AG09309 (cell line): Measurements from ENCODE around the gene PRKAR1A.
A peak's percentile ranks its signal among the peaks of the same experiment; 100 is the strongest.

Experiments
- DNase-seq: peaks from one replicate; pipeline ENCODE4 v3.0.0-alpha.2; 2010; ENCODE audit warnings: low read depth
- H3K4me3 ChIP-seq: 2 replicates; pipeline ENCODE4 v1.5.1; 2011; ENCODE audit warnings: mild to moderate bottlenecking, low read depth, low read length, moderate library complexity; ENCODE audit not compliant: control insufficient read depth
- TF ChIP-seq, protein P1 (sequence below): IDR thresholded peaks from 2 replicates; pipeline ENCODE4 v1.5.1; 2011; ENCODE audit warnings: mild to moderate bottlenecking, low read depth, low read length, inconsistent platforms; ENCODE audit not compliant: insufficient read depth, control insufficient read depth; ENCODE audit errors: missing control alignments

Gene PRKAR1A

GRCh38 chr17:68591583-68591982 lies 79.4 kb downstream of the PRKAR1A start:
- no peak overlapping the region for H3K4me3 ChIP-seq
- no peak for DNase-seq
- TF ChIP-seq, protein P1, sequence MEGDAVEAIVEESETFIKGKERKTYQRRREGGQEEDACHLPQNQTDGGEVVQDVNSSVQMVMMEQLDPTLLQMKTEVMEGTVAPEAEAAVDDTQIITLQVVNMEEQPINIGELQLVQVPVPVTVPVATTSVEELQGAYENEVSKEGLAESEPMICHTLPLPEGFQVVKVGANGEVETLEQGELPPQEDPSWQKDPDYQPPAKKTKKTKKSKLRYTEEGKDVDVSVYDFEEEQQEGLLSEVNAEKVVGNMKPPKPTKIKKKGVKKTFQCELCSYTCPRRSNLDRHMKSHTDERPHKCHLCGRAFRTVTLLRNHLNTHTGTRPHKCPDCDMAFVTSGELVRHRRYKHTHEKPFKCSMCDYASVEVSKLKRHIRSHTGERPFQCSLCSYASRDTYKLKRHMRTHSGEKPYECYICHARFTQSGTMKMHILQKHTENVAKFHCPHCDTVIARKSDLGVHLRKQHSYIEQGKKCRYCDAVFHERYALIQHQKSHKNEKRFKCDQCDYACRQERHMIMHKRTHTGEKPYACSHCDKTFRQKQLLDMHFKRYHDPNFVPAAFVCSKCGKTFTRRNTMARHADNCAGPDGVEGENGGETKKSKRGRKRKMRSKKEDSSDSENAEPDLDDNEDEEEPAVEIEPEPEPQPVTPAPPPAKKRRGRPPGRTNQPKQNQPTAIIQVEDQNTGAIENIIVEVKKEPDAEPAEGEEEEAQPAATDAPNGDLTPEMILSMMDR, result no peak

GRCh38 chr17:68592009-68592408 lies 79.8 kb downstream of the PRKAR1A start:
- peak; percentile 59 for DNase-seq
- H3K4me3 ChIP-seq, result no peak overlapping the region
- TF ChIP-seq, protein P1, result no peak

DNA sequence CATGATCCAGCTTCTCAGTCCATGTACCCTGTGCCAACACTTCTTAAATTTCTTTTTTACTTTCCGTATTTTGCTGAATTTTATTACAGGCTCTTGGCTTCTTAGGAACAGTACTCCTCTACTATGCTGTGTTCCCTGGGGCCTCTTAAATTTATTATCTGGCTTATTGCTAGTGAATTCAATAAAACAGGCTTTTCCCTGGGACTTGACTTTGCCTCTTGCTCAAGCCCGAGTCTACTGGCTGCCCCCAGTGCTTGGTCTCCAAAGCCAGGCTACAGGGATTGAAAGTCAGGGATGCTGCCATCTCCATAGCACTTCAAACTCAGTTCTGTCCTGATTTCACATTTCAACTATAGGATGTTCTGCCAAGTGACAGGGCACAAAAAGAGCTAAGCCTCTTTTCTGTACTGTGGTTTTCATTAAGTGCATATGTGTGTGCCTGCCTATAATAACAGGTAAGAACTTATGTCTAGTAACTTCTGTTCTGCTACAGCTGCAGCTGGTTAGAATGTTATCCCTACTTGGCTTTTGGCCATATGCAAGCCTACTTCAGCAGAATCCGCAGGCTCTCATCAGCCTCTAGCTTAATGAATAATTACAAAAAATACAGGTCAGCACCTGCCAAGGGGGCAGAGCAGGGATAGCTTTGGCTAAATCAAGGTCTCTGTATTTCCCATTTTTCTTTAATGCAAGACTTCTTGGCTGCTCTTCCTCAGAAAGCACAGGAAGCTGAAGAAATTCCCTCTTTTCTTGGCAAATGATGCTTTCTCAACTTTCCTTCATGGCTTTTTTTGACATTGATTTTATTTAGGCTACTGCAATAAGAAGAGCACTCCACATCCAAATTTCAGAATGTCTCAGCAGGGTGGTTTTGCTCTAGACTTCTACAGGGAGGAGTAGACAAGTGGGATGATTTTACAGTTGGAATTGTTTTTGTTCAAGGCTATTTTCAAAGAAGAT lies 80.7 kb downstream of the PRKAR1A start:
- no peak for DNase-seq
- H3K4me3 ChIP-seq, result no peak overlapping the region
- TF ChIP-seq, protein P1, result no peak

GRCh38 chr17:68594552-68594951 lies 82.3 kb downstream of the PRKAR1A start:
- H3K4me3 ChIP-seq, result no peak overlapping the region
- no peak for DNase-seq
- TF ChIP-seq, protein P1, result no peak

- no peak overlapping the region for H3K4me3 ChIP-seq
- DNase-seq, result no peak
- TF ChIP-seq, protein P1, result no peak
These were observed 83.3 kb downstream of the PRKAR1A start for GRCh38 chr17:68595496-68595895.

- TF ChIP-seq, protein P1, result no peak
- no peak overlapping the region for H3K4me3 ChIP-seq
- no peak for DNase-seq
These were observed 83.8 kb downstream of the PRKAR1A start for GRCh38 chr17:68595986-68596385.
